Body of pancreas (tissue), 4 donors: ENCODE data around the gene ZNF423.

ENCODE experiments used
- CTCF ChIP-seq, 7 experiments: fragments of 450-650 bp in 4 of 7; fragments of 200-600 bp in 3 of 7; sonication (generic) in 3 of 7; IDR thresholded peaks; one replicate each; pipeline ENCODE4 v1.5.1; 2016 to 2019; ENCODE audit warnings: antibody characterized with exemption in 7 of 7
- POLR2A ChIP-seq, 3 donors: fragments of 450-650 bp; IDR thresholded peaks; one replicate each; pipeline ENCODE4 v1.6.1; 2016; ENCODE audit warnings: antibody characterized with exemption in 3 of 3, mild to moderate bottlenecking in 2 of 3

- TF ChIP-seq CTCF (IDR thresholded peaks at IDR 0.05): no peak
- TF ChIP-seq POLR2A (IDR thresholded peaks at IDR 0.05): no peak
Observed at GRCh38 chr16:49867234-49867633, 11.3 kb upstream of the ZNF423 start.
